Right atrium auricular region (tissue), 2 donors: ENCODE measurements around the gene GSK3B. TPM values are rescaled to one million over a fixed set of nuclear protein-coding genes. Genes with fewer than 3 reads are reported as not detected.

ENCODE experiments used
- DNase-seq: peaks from one replicate; pipeline ENCODE4 v3.0.0-alpha.2; 2019; ENCODE audit warnings: low spot score
- H3K27ac ChIP-seq, 2 donors: fragments of 200-600 bp; sonication (generic); 1 replicate in 1 of 2; 2 replicates in 1 of 2; pipeline ENCODE4 v1.5.1; 2016 to 2019
- H3K27me3 ChIP-seq, 2 donors: fragments of 200-600 bp; sonication (generic); one replicate each; pipeline versions ENCODE4 v1.5.1 to v1.6.0; 2017 to 2019
- H3K36me3 ChIP-seq: fragments of 200-600 bp; sonication (generic); one replicate; pipeline ENCODE4 v1.5.1; 2016
- H3K4me1 ChIP-seq, 2 donors: fragments of 200-600 bp; sonication (generic); one replicate each; pipeline versions ENCODE4 v1.5.1 to v1.6.0; 2017 to 2019
- H3K4me3 ChIP-seq, 2 donors: fragments of 200-600 bp; sonication (generic); 1 replicate in 1 of 2; 2 replicates in 1 of 2; pipeline ENCODE4 v1.5.1; 2017 to 2019; ENCODE audit warnings: mild to moderate bottlenecking in 1 of 2, moderate library complexity in 1 of 2
- H3K9me3 ChIP-seq, 2 donors: fragments of 200-600 bp; sonication (generic); one replicate each; pipeline ENCODE4 v1.5.1; 2019
- total RNA-seq, 2 donors: library from RNA; depleted of rRNA; stranded (reverse); fragments of >200 nt; gene quantifications; one replicate each; pipeline ENCODE4 v1.1.0, GENCODE V29; 2016
- TF ChIP-seq, protein P1 (sequence below), 2 donors: fragments of 200-600 bp; sonication (generic); IDR thresholded peaks; one replicate each; pipeline ENCODE4 v1.5.1; 2019; ENCODE audit warnings: antibody characterized with exemption in 2 of 2

GSK3B gene
- 10 to 100 TPM; 31.3 to 42.0 TPM for total RNA-seq

DNA sequence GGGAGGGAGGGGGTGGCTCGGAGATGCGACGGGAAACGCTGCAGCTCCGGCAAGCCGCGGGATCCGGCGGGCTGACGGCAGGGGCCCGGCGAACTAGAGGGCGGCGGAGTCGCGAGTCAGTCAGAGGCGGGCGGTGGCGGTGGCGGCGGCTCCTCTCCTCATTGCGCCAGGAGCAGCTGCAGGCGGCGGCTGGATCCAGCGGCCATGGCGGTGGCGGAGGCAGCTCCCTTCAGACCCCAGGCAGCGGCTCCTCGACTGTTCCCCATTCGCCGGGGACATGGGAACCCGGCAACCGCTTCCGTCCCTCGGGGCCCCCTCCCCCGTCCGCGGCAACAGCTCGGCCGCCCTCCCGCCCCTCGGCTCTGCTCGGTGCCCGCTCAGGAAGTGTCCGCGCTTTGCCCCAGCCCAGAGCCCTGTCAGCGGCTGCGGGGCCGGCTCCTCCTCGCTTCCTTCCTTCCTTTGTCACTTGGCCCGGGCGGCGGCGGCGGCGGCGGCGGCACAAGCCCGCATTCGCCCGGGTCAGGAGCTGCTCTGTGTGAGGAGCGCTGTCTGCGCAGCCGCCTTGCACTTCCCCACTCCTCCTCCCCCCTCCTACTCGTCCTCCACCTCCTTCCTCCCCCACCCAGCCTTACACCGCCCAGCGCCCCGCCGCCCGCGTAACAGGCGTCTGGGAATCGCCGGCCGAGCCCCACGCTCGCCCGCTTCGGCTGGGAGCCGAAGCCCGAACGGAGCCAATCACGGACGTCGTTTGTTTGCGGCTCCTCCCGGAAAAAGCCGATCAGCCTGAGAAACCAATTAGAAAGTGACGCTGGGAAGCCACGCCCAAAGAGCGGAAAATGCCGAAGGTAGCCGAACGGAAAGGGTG lies at the start of gene GSK3B:
Gene GSK3B (minus strand): TSS at position 537 of the 865 bp plus-strand sequence. CDS start 1,013 bp downstream, outside the sequence.
- H3K9me3 ChIP-seq, result no peaks in the 10 kb centered on the region
- no peaks in the 10 kb centered on the region for H3K27me3 ChIP-seq
- H3K4me3 ChIP-seq, result peak within 1 kb of the TSS; percentile 84 to 86
- H3K36me3 ChIP-seq, result no peaks in the 10 kb centered on the region
- peak; percentile 70 for DNase-seq
- H3K4me1 ChIP-seq, result peaks cover 0 to 40% of the 10 kb centered on the region in 2 donors
- TF ChIP-seq, protein P1, sequence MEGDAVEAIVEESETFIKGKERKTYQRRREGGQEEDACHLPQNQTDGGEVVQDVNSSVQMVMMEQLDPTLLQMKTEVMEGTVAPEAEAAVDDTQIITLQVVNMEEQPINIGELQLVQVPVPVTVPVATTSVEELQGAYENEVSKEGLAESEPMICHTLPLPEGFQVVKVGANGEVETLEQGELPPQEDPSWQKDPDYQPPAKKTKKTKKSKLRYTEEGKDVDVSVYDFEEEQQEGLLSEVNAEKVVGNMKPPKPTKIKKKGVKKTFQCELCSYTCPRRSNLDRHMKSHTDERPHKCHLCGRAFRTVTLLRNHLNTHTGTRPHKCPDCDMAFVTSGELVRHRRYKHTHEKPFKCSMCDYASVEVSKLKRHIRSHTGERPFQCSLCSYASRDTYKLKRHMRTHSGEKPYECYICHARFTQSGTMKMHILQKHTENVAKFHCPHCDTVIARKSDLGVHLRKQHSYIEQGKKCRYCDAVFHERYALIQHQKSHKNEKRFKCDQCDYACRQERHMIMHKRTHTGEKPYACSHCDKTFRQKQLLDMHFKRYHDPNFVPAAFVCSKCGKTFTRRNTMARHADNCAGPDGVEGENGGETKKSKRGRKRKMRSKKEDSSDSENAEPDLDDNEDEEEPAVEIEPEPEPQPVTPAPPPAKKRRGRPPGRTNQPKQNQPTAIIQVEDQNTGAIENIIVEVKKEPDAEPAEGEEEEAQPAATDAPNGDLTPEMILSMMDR (IDR thresholded peaks at IDR 0.05), result no peak
- peak within 1 kb of the TSS; percentile 99 to 100 for H3K27ac ChIP-seq

DNA sequence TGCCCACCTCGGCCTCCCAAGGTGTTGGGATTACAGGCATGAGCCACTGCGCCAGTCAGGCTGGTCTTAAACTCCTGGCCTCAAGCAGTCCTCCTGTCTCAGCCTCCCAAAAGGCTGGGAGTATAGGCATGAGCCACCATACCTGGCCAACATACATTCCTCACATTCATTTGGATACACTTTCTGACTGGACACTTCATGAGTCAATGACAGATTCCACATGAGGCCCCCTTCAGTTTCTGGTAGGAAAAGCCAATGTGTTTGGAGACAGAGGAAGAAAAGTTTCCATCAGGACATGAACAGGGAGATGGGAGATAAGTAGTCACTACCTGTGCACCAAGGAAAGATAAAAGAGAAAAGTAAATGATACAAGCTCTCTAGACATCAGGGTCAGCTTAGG lies 49.4 kb upstream of the GSK3B start:
- no peaks in the 10 kb centered on the region for H3K36me3 ChIP-seq
- H3K4me1 ChIP-seq, result peaks cover 0 to 17% of the 10 kb centered on the region in 2 donors
- H3K9me3 ChIP-seq, result no peaks in the 10 kb centered on the region
- H3K27me3 ChIP-seq, result no peaks in the 10 kb centered on the region
- TF ChIP-seq, protein P1 (IDR thresholded peaks at IDR 0.05), result no peak
- DNase-seq, result no peak
- H3K27ac ChIP-seq, result no peak overlapping the region
- no peak overlapping the region for H3K4me3 ChIP-seq

DNA sequence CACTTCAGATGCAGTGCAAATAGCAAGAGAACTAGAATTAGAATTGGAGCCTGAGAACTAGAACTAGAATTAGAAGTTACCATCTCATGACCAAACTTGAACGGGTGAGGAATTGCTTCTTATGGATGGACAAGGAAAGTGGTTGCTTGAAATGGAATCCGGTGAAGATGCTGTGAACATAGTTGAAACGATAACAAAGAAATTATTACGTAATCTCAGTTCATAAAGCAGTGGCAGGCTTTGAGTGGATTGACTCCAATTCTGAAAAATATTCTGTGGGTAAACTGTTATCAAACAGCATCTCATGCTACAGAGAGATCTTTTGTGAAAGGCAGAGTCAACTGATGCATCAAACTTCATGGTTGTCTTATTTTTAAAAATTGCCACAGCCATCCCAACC lies 48.0 kb upstream of the GSK3B start:
- Histone ChIP-seq H3K27me3 (no peaks in the 10 kb centered on the region), H3K4me1 (peaks cover 0 to 3% of the 10 kb centered on the region in 2 donors), H3K27ac (no peak overlapping the region), H3K36me3 (no peaks in the 10 kb centered on the region), H3K4me3 (no peak overlapping the region), H3K9me3 (no peaks in the 10 kb centered on the region)
- TF ChIP-seq, protein P1 (IDR thresholded peaks at IDR 0.05), result no peak
- DNase-seq, result no peak

DNA sequence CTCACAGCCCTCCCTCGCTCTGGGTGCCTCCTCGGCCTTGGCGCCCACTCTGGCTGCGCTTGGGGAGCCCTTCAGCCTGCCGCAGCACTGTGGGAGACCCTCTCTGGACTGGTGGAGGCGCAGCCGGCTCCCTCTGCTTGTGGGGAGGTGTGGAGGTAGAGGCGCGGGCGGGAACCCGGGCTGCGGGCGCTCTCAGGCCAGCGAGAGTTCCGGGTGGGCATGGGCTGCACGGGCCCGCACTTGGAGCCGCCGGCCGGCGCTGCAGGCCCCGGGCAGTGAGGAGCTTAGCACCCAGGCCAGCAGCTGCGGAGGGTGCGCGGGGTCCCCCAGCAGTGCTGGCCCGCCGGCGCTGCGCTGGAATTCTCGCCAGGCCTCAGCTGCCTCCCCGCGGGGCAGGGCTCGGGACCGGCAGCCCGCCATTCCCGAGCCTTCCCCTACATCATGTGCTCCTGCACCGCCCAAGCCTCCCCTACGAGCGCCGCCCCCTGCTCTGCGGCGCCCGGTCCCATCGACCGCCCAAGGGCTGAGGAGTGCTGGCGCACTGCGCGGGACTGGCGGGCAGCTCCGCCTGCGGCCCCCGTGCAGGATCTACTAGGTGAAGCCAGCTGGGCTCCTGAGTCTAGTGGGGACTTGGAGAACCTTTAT lies 46.0 kb upstream of the GSK3B start:
- DNase-seq, result no peak
- TF ChIP-seq, protein P1 (IDR thresholded peaks at IDR 0.05), result no peak
- H3K9me3 ChIP-seq, result no peaks in the 10 kb centered on the region
- H3K36me3 ChIP-seq, result no peaks in the 10 kb centered on the region
- no peak overlapping the region for H3K4me3 ChIP-seq
- H3K27me3 ChIP-seq, result no peaks in the 10 kb centered on the region
- no peaks in the 10 kb centered on the region for H3K4me1 ChIP-seq
- no peak overlapping the region for H3K27ac ChIP-seq

DNA sequence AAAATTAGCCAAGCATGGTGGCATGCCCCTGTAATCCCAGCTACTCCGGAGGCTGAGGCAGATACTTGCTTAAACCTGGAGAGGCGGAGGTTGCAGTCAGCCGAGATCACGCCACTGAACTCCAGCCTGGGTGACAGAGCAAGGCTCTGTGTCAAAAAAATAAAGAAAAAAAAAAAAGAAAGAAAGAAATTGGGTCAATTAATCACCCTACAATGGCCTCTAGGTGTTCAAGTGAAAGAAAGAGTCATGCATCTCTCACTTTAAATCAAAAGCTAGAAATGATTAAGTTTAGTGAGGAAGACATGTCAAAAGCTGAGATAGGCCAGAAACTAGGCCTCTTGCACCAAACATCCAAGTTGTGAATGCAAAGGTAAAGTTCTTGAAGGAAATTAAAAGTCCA lies 44.9 kb upstream of the GSK3B start:
- TF ChIP-seq, protein P1 (IDR thresholded peaks at IDR 0.05), result no peak
- Histone ChIP-seq H3K36me3 (no peaks in the 10 kb centered on the region), H3K4me3 (no peak overlapping the region), H3K9me3 (no peaks in the 10 kb centered on the region), H3K4me1 (no peaks in the 10 kb centered on the region), H3K27ac (no peak overlapping the region), H3K27me3 (no peaks in the 10 kb centered on the region)
- DNase-seq, result no peak
